ENCODE measurements around the gene WDSUB1. TPM values are rescaled to one million over a fixed set of nuclear protein-coding genes. Genes with fewer than 3 reads are reported as not detected.

Gene WDSUB1
- total RNA-seq: 10.4 TPM

DNA sequence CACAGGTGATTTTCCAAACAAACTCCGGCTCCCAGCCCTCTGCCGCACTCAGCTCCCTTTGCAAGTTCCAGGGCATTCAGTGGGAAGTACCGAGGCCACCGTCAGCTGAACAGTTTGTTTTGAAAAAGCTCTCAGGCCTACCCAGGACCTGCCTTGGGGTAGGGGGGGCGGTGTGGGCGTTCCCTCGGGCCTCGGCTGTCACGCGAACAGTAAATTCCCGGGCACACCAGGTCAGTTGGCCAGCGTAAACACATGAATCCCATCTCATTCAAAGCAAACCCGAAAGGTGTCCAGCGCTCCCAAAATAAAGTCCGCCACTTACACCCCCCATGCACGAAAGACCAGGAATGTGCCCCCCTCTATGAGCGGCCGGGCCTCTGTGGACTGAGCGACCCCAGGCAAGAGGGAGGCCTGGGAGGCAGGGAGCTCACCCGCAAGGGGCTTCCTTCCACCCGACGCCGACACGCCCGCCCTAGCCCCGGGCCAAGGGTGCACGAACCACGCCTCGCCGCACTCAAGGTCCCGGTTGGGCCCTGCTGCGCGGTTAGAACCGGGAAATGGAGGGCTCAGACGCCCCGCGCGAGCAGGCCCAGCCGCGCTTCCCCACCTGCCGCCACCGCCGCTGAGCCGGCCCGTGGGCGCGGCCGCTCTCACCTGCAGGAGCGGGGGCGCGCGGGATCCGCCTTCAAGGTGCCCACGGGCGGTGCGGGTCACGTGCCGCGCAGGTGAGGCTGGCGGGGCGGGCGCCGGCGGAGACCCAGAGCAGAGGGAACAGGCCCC is at the start of gene WDSUB1:
WDSUB1 (minus strand) TSS at position 775 of the 780 bp plus-strand sequence. CDS start 3,634 bp downstream, outside the sequence.
- DNase-seq: peak; percentile 14

DNA sequence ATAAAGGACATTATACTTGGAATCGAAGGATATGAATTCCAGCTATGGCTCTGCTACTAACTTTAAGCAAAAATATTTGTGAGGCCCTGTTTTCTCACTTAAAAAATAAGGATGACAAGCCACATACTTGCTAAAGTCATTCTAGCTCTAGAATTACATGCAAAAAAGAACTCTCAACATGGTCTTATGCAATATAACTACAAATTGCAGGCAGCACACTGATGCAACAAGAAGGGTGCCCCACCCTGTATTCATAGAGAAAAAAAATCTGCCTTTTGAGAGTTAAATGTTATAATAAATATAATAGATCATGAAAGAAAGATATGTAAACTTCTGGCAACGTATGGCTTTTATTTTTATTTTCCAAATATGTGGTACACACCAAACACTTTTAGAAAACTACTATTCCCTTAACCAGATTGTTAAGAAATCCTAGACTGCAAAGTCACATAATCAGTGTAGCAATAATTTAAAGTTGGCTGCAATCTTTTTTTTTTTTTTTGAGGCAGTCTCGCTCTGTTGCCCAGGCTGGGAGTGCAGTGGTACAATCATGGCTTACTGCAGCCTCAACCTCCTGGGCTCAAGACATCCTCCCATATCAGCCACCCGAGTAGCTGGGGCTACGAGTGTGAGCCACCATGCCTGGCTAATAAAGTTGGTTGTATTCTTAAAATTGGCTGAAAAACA is 40.2 kb upstream of the WDSUB1 start:
- no peak for DNase-seq

DNA sequence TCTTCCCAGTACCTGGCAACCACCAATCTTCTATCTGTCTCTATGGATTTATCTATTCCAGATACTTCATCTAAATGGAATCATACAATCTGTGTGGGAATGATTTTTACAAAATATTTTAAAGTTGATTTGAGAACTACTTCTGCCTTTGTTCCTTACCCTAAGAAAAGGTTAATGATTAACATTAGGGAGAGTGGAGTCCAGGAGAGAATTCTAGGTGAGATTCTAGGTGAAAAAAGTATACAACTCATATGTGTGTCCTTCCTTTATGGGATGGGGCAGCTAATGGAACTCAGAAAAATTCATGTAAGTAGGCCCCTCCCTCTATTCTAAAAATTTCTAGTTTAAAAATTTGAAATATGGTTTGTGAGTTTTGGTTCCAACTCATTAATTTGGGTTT is 35.9 kb upstream of the WDSUB1 start:
- no peak for DNase-seq

DNA sequence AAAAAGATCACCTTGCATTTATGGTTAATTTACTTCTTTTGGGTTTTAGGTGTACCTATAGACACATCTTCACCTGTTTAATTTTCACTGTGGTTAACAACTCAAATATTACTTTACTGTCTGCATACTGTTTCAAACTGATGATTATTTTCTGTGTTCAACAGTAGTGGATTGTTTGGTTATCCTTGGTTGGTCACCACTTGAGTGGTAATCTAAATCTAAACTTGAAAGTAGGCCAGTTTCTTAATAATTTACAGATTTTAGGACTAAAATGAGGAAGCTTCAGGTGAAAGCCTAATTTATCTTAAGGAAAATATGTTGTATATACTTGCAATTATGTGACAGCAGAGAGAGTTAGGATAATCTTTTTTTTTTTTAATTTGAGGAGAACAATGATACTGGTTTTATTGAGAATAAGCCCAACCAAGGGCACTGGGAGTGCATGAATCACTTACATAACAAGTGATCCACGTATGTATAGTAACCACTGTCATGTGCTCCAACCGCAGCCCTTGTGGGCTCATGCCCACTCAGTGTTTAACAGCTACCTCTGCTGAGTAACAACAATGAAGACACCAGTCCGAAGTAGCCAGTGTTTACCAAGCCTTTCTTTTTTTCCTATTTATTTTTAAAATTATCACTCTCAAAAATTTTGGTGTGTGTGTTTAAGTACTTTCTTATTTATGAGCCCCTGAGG is 31.0 kb upstream of the WDSUB1 start:
- no peak for DNase-seq

DNA sequence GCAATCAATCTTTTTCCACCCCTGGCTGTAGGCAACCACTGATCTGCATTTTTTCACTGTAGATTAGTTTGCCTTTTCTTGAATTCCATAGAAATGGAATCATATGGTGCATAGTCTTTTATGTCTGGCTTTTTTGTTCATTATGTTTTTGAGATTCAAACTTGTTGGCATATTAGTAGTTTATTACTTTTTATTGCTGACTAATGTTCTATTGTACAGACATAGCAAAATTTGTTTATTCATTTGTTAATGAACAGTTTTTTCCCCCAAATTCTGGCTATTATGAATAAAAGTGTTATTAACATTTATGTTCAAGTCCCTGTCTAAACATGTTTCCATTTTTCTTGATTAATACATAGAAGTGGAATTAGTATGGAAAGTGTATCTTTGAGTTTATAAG is 21.4 kb upstream of the WDSUB1 start:
- no peak for DNase-seq

GRCh38 chr2:159300586-159300985 is 14.1 kb upstream of the WDSUB1 start:
- DNase-seq: no peak

DNA sequence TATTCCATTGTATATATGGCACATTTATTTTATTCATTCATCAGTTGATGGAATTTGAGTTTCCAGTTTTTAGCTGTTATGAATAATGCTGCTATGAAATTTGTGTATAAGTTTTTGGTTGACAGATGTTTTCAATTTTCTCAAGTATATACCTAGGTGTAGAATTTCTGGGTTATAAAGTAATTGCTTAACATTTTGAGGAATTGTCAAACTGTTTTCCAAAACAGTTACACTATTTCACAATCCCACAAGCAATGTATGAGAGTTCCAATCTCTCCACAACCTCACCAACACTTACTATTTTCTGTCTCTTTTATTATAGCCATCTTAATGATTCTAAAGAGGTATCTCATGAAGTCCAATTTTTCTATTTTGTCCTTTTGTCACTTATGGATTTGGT is 12.5 kb upstream of the WDSUB1 start:
- no peak for DNase-seq

- no peak for DNase-seq
These were observed 10.7 kb upstream of the WDSUB1 start for GRCh38 chr2:159297042-159297707.

- DNase-seq: no peak
These were observed 5.7 kb upstream of the WDSUB1 start for GRCh38 chr2:159292157-159292556.

DNA sequence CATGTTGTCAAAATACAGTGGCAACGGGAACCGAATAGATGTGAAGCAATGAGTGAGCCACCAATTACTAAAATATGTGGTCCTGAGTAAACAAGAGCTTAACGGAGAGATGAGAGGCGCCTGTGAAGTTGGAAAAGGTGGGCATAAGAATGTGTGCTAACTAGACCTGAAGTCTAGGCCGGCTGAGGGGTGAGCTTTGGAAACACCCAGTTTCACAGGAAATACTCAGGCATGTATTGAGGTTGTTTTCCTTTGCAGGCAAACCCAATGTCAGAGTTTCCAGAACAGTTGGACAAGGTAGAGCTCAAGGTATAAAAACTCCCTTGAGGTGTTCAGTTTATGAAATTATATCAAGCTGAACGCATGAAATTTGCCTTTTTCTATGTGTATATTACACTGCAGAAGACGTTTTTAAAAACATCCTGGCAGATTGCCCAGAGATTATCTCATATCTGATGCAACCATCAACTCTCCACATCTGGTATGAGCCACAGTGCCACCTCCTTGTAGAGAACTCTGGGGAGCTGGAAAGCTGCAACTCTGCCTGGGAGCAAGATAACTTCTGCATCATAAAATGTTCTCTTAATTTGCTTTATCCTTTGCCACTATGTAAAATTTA is 3.9 kb upstream of the WDSUB1 start:
- peak; percentile 78 for DNase-seq

DNA sequence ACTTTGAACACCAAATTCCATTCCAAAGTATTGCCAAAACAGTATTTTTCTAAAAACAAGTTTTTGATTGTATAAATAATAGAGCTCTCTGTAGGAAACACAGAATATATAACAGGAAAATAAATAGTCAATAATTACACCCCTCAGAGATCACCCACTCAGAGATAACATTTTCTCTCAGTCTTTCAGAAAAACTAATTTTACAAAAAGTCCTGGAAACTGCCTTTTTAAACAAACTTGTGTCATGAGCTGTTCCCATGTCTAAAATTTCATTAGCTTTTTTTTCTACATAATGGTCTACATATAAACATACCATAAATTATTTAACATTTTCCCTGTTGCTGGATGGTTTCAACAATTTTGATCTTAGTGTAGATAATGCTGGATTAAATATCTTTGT is 1.2 kb upstream of the WDSUB1 start:
- no peak for DNase-seq

DNA sequence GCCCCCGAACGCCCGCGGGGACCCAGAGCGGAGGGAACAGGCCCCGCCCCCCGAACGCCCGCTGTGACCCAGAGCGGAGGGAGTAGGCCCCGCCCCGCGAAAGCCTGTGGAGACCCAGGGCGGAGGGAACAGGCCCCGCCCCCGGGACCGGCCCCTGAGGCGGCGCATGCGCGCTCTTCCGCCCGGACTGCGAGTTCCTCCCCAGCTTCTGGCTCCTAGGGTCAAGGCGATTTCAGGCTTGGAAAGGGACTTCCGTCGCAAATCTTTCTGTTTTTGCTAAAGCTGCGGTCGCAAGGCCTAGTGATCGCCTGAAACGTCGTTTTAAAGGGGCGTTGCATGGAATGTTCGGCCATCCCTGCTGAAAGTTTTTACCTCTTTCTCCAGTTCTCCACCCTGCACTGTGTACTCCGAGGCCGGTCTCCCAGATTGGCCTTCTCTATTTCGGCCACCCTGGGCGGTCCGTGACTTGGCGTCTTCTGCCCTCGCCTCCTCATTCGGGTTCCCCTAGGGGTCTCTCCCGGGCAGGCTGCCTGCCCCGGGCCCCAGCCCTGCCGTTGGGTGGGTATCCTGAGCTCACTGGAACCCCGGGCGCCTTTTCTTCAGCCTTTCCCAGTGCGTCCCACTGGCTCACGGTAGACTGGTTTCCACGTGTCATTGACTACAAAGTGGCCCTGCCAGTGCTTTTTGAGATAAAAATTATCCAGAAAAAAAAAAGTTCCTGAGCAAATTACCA is 372 bp upstream of the WDSUB1 start:
- peak; percentile 93 for DNase-seq

GRCh38 chr2:159285433-159285832 is 1.1 kb downstream of the WDSUB1 start:
- DNase-seq: no peak

GRCh38 chr2:159283529-159283928 is 3.0 kb downstream of the WDSUB1 start:
- DNase-seq: no peak

DNA sequence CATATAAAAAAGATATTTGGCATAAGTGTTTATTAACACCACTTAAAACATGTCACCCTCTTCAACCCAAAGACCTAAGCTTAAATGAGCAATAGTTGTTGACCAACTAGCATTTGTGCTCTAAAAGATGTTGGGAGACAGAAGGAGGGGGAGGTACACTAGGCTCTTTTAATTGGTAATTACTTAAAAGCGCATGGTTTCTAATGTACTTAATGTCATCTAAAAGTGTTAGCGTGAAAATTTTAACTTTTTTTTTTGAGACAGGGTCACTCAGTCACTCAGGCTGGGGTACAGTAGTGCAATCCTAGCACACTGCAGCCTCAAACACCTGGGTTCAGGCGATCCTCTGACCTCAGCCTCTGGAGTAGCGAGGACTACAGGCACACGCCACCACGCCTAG is 5.5 kb downstream of the WDSUB1 start:
- no peak for DNase-seq

GRCh38 chr2:159279700-159280099 is 6.8 kb downstream of the WDSUB1 start:
- DNase-seq: no peak

GRCh38 chr2:159275111-159275510 is 11.4 kb downstream of the WDSUB1 start:
- no peak for DNase-seq

GRCh38 chr2:159272156-159272555 is 14.3 kb downstream of the WDSUB1 start:
- DNase-seq: no peak

DNA sequence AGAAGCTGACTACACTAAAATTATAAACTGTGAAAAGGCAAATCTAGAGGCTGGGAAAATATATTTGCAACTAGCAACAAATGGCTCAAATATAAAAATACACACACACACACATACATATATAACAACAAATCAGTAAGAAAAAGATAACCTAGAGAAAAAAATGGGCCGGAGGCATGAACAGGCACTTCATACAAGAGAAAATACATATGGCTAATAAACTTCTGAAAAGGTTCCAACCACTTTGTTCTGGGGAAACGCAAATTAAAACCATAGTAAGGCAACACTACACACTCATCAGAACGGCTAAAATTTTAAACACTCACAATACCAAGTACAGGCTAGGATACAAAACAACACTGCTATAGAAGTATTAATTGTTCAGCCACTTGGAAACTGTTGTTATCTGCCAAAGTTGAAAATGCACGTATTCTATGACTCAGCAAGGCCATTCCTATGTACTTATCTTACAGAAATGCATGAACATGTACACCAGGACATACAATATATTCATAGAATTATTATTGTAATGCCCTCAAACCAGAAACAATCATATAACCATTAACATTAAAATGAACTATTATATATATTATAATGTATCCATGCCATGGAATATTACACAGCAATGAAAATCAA is 15.6 kb downstream of the WDSUB1 start:
- no peak for DNase-seq

DNA sequence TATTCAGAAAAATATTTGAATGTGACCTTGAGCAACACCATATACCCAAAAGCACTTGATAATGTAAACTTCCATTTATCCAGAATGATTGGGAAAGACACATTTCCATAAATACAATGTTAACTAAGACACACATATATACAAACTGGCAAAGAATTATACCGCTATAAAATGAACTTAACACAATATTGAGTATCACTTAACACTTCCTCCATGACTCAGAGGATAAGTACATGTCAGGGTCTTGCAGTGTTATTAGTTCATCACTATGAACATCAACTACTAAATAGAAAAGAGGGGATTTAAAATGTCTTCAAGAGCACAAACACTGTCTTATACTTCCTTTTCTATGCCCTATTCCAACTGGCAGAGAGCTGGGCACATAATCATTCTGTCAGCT is 18.6 kb downstream of the WDSUB1 start:
- DNase-seq: no peak

DNA sequence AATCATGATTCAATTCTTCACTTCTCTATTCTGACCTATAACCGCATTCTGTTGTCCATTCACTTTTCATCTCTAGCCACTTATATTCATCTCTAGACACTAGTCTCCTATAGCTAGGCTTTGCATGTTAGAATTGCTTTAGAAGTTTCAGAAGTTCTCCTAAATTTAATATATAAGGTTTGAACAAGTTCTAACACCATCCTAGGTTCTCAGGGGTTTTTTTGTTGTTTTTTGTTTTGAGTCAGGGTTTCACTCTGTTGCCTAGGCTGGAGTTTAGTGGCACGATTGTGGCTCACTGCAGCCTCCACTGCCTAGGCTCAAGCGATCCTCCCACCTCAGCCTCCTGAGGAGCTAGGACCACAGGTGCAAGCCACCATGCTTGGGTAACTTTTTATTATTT is 19.9 kb downstream of the WDSUB1 start:
- no peak for DNase-seq
